Lower leg skin (tissue), 4 donors: Measurements from ENCODE around the gene CFAP299. TPM values are rescaled to one million over a fixed set of nuclear protein-coding genes. Genes with fewer than 3 reads are reported as not detected.

Experiments used
- DNase-seq, 2 donors: peaks; one replicate each; pipeline ENCODE4 v3.0.0-alpha.2; 2019; ENCODE audit warnings: low spot score in 2 of 2
- H3K4me3 ChIP-seq: fragments of 200-600 bp; sonication (generic); 2 replicates; pipeline ENCODE4 v1.5.1; 2017; ENCODE audit warnings: mild to moderate bottlenecking, low read depth; ENCODE audit not compliant: poor library complexity, severe bottlenecking
- POLR2A ChIP-seq, 2 donors: fragments of 450-650 bp; IDR thresholded peaks; one replicate each; pipeline ENCODE4 v1.6.1; 2016 to 2017; ENCODE audit warnings: antibody characterized with exemption in 2 of 2, mild to moderate bottlenecking in 1 of 2, moderate library complexity in 1 of 2
- WGBS, 2 donors: methylation state at CpG; one replicate each; pipeline ENCODE4 v1.1.5; 2018; 5-methylcytosine and 5-hydroxymethylcytosine counted together
- intact Hi-C: fragments of 100-400 bp; cut with DNase I; formaldehyde crosslinking; loops from one replicate; pipeline ENCODE4 v1.15.0; 2023; ENCODE audit warnings: low total_unique reads
- total RNA-seq, 4 donors: library from RNA; depleted of rRNA; stranded (reverse); fragments of >200 nt; gene quantifications; one replicate each; pipeline ENCODE4 v1.1.0, GENCODE V29; 2016
- TF ChIP-seq, protein P1 (sequence below), 3 donors: fragments of 450-650 bp; IDR thresholded peaks; one replicate each; pipeline ENCODE4 v1.5.1; 2016; ENCODE audit warnings: antibody characterized with exemption in 3 of 3, mild to moderate bottlenecking in 3 of 3, moderate library complexity in 2 of 3

CFAP299 gene
- total RNA-seq, 4 donors from 2014 or later: not detected

DNA sequence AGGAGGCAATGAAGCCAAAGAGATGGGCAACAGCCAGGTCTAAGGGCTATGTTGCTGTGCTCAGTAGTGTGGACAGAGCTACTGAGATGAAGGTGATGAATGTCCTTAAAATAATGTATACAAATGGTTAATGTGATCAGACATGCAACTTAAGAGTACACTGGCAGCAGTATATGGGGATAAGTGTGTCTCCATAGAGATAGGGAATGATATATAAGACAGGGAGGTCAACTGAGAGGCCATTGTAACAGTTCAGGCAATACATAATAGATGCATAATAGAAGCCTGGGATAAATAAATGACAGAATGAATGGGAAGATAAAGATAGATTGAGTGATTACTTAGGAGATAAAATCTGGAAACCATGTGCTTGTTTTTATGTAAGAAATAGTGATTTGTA is 250.0 kb downstream of the CFAP299 start:
- no peak overlapping the region for H3K4me3 ChIP-seq
- TF ChIP-seq POLR2A (IDR thresholded peaks at IDR 0.05): no peak
- TF ChIP-seq, protein P1, sequence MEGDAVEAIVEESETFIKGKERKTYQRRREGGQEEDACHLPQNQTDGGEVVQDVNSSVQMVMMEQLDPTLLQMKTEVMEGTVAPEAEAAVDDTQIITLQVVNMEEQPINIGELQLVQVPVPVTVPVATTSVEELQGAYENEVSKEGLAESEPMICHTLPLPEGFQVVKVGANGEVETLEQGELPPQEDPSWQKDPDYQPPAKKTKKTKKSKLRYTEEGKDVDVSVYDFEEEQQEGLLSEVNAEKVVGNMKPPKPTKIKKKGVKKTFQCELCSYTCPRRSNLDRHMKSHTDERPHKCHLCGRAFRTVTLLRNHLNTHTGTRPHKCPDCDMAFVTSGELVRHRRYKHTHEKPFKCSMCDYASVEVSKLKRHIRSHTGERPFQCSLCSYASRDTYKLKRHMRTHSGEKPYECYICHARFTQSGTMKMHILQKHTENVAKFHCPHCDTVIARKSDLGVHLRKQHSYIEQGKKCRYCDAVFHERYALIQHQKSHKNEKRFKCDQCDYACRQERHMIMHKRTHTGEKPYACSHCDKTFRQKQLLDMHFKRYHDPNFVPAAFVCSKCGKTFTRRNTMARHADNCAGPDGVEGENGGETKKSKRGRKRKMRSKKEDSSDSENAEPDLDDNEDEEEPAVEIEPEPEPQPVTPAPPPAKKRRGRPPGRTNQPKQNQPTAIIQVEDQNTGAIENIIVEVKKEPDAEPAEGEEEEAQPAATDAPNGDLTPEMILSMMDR (IDR thresholded peaks at IDR 0.05): no peak
- DNase-seq: no peak
- intact Hi-C loops: no loop called here

DNA sequence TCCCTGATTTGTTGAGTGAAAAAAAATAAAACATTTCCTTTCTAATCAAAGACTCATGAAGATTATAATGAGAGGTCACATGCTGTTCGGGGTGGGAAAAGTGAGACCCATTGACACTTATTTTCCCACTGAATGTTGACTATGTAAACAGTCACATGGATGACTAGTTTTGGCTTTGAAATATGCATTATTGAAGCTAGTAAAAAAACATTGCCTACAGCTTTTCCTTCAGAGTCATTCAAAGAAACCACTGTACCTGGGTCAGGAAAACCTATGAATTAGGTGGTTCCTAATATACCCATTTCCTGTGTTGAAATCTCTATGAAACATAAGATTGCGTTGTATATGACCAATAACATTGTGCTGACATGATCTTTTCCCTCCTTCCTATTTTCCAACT is 251.2 kb downstream of the CFAP299 start:
- intact Hi-C loops: no loop called here
- 73 to 77% methylated on average over 2 of the region's 2 CpGs for WGBS, 2 donors
- no peak for TF ChIP-seq POLR2A (IDR thresholded peaks at IDR 0.05)
- TF ChIP-seq, protein P1 (IDR thresholded peaks at IDR 0.05): no peak

GRCh38 chr4:80587871-80588385 is 252.4 kb downstream of the CFAP299 start:
- intact Hi-C loops: no loop called here
- 32 to 35% methylated on average over 2 of the region's 2 CpGs for WGBS, 2 donors
- no peak overlapping the region for H3K4me3 ChIP-seq
- TF ChIP-seq POLR2A (IDR thresholded peaks at IDR 0.05): no peak
- TF ChIP-seq, protein P1 (IDR thresholded peaks at IDR 0.05): no peak
- no peak for DNase-seq

More for the DNA sequence above, 251.2 kb downstream of the CFAP299 start:
- no peak for DNase-seq
- no peak overlapping the region for H3K4me3 ChIP-seq

- TF ChIP-seq, protein P1 (IDR thresholded peaks at IDR 0.05): no peak
- no peak for TF ChIP-seq POLR2A (IDR thresholded peaks at IDR 0.05)
- no peak for DNase-seq
- WGBS, 2 donors: 32 to 33% methylated on average over 2 of the region's 2 CpGs
- intact Hi-C loops: no loop called here
- H3K4me3 ChIP-seq: no peak overlapping the region
Measured at GRCh38 chr4:80592950-80593349, 257.4 kb downstream of the CFAP299 start.

GRCh38 chr4:80594701-80595100 is 259.2 kb downstream of the CFAP299 start:
- WGBS, 2 donors: 83 to 93% methylated on average over 2 of the region's 2 CpGs

More at GRCh38 chr4:80594701-80595100, 259.2 kb downstream of the CFAP299 start:
- DNase-seq: no peak
- TF ChIP-seq POLR2A (IDR thresholded peaks at IDR 0.05): no peak
- TF ChIP-seq, protein P1 (IDR thresholded peaks at IDR 0.05): no peak
- intact Hi-C loops: no loop called here
- no peak overlapping the region for H3K4me3 ChIP-seq
